Measurements from ENCODE around the gene OOSP4B. TPM values are rescaled to one million over a fixed set of nuclear protein-coding genes. Genes with fewer than 3 reads are reported as not detected.

Gene OOSP4B
- polyA plus RNA-seq, 3 donors, result not detected

- Histone ChIP-seq H3K4me2 (replicated peaks; ENCODE audit: extremely low read depth, low read length, poor library complexity, severe bottlenecking) (no peak overlapping the region), H3K4me1 (ENCODE audit: control insufficient read depth in 1 of 2, insufficient read depth in 2 of 2, low read length in 2 of 2) (peaks cover 21 to 25% of the 10 kb centered on the region in 2 donors), H3K27me3 (ENCODE audit: control insufficient read depth in 2 of 2, insufficient read depth in 2 of 2, low read length in 2 of 2) (no peaks in the 10 kb centered on the region), H3K9me3 (replicated peaks in 1 of 2; ENCODE audit: control insufficient read depth in 1 of 2, insufficient read depth in 1 of 2, low read length in 2 of 2) (peaks cover 4 to 8% of the 10 kb centered on the region in 2 donors), H4K20me1 (ENCODE audit: insufficient read depth, low read length) (no peaks in the 10 kb centered on the region), H3K36me3 (replicated peaks in 1 of 2; ENCODE audit: control insufficient read depth in 1 of 2, insufficient read depth in 2 of 2, low read length in 2 of 2) (no peaks in the 10 kb centered on the region), H3K79me2 (ENCODE audit: insufficient read depth, low read length) (no peaks in the 10 kb centered on the region), H2AFZ (ENCODE audit: insufficient read depth, low read depth, low read length, poor library complexity, severe bottlenecking) (no peak overlapping the region), H3K27ac (ENCODE audit: low read depth in 1 of 2, low read length in 2 of 2) (peak overlapping the region; percentile 13 to 46), H3K9ac (ENCODE audit: insufficient read depth, low read length, poor library complexity, severe bottlenecking) (no peak overlapping the region), H3K4me3 (replicated peaks in 1 of 3; ENCODE audit: low read depth in 2 of 3, low read length in 3 of 3) (no peak overlapping the region)
- Mint-ChIP-seq H3K27me3 (ENCODE audit: low read depth in 3 of 3) (no peaks in the 10 kb centered on the region), H3K27ac (peak overlapping the region; percentile 51 to 85 (median 82)), H3K9me3 (peaks cover 5 to 25% (median 13%) of the 10 kb centered on the region in 7 donors), H3K36me3 (peaks cover 2 to 8% of the 10 kb centered on the region in 2 donors), H3K4me1 (peaks cover 25% of the 10 kb centered on the region), H3K4me3 (peak overlapping the region in 1 of 2 donors; percentile 1)
- intact Hi-C loops (cut with micrococcal nuclease), result no loop called here
- DNase-seq, result peak; percentile 11 to 63 (median 34)
- TF ChIP-seq CTCF (IDR thresholded peaks at IDR 0.05), result no peak
- 60% methylated on average over 2 of the region's 15 CpGs for WGBS (ENCODE audit: insufficient coverage)
Observed at GRCh38 chr11:60077216-60077817, 60.3 kb downstream of the OOSP4B start.

GRCh38 chr11:60077981-60078380 is 61.0 kb downstream of the OOSP4B start:
- H3K27ac Mint-ChIP-seq, result peak overlapping the region; percentile 32 to 85 (median 82)
- no peaks in the 10 kb centered on the region for H3K36me3 ChIP-seq (replicated peaks in 1 of 2; ENCODE audit: control insufficient read depth in 1 of 2, insufficient read depth in 2 of 2, low read length in 2 of 2)
- no peaks in the 10 kb centered on the region for H4K20me1 ChIP-seq (ENCODE audit: insufficient read depth, low read length)
- peaks cover 4 to 8% of the 10 kb centered on the region in 2 donors for H3K9me3 ChIP-seq (replicated peaks in 1 of 2; ENCODE audit: control insufficient read depth in 1 of 2, insufficient read depth in 1 of 2, low read length in 2 of 2)
- intact Hi-C loops (cut with micrococcal nuclease), result no loop called here
- H3K4me1 ChIP-seq (ENCODE audit: control insufficient read depth in 1 of 2, insufficient read depth in 2 of 2, low read length in 2 of 2), result peaks cover 21 to 25% of the 10 kb centered on the region in 2 donors
- no peak overlapping the region for H3K4me2 ChIP-seq (replicated peaks; ENCODE audit: extremely low read depth, low read length, poor library complexity, severe bottlenecking)
- no CpG with 5 or more reads among the region's 1 CpG for WGBS (ENCODE audit: insufficient coverage)
- peak; percentile 5 to 33 (median 17) for DNase-seq
- H3K27me3 Mint-ChIP-seq (ENCODE audit: low read depth in 3 of 3), result no peaks in the 10 kb centered on the region
- H3K4me3 Mint-ChIP-seq, result peak overlapping the region; percentile 10 to 44
- H2AFZ ChIP-seq (ENCODE audit: insufficient read depth, low read depth, low read length, poor library complexity, severe bottlenecking), result peak overlapping the region; percentile 32
- peaks cover 25% of the 10 kb centered on the region for H3K4me1 Mint-ChIP-seq
- no peak overlapping the region for H3K4me3 ChIP-seq (replicated peaks in 1 of 3; ENCODE audit: low read depth in 2 of 3, low read length in 3 of 3)
- TF ChIP-seq CTCF (IDR thresholded peaks at IDR 0.05), result no peak
- H3K27me3 ChIP-seq (ENCODE audit: control insufficient read depth in 2 of 2, insufficient read depth in 2 of 2, low read length in 2 of 2), result no peaks in the 10 kb centered on the region
- H3K79me2 ChIP-seq (ENCODE audit: insufficient read depth, low read length), result no peaks in the 10 kb centered on the region
- H3K36me3 Mint-ChIP-seq, result peaks cover 0 to 8% of the 10 kb centered on the region in 2 donors
- H3K27ac ChIP-seq (ENCODE audit: low read depth in 1 of 2, low read length in 2 of 2), result peak overlapping the region; percentile 13 to 46
- no peak overlapping the region for H3K9ac ChIP-seq (ENCODE audit: insufficient read depth, low read length, poor library complexity, severe bottlenecking)
- H3K9me3 Mint-ChIP-seq, result peaks cover 5 to 25% (median 13%) of the 10 kb centered on the region in 7 donors

All from CD14-positive monocyte (primary cell).